ENCODE results near the gene ZNF142. TPM values are rescaled to one million over a fixed set of nuclear protein-coding genes. Genes with fewer than 3 reads are reported as not detected.

Gene ZNF142
- total and polyA plus RNA-seq, 2 donors: 8.5 to 12.8 TPM

Small RNA genes lying within 50 kb of the gene (small RNA-seq; reads per million reads assigned to genes)
- gene RNU6-136P: not detected

Other genes with a start within 250 kb of the ZNF142 start
- gene VIL1, start 240.5 kb downstream of the ZNF142 start, total RNA-seq: not detected
- 0.08 TPM for gene VIL1, start 240.5 kb downstream of the ZNF142 start, polyA plus RNA-seq
- 37.1 TPM for gene USP37, start 91.3 kb downstream of the ZNF142 start, total RNA-seq
- 4.6 TPM for gene USP37, start 91.3 kb downstream of the ZNF142 start, polyA plus RNA-seq
- gene CNOT9, start 90.8 kb downstream of the ZNF142 start, total RNA-seq: 43.8 TPM
- gene CNOT9, start 90.8 kb downstream of the ZNF142 start, polyA plus RNA-seq: 19.6 TPM
- gene PLCD4, start 51.7 kb downstream of the ZNF142 start, total RNA-seq: 6.7 TPM
- gene PLCD4, start 51.7 kb downstream of the ZNF142 start, polyA plus RNA-seq: 28.4 TPM
- gene BCS1L, start 60 bp upstream of the ZNF142 start, total RNA-seq: 24.3 TPM
- gene BCS1L, start 60 bp upstream of the ZNF142 start, polyA plus RNA-seq: 39.5 TPM
- gene RNF25, start 12.4 kb upstream of the ZNF142 start, total RNA-seq: 20.6 TPM
- gene RNF25, start 12.4 kb upstream of the ZNF142 start, polyA plus RNA-seq: 29.0 TPM
- gene STK36, start 12.5 kb upstream of the ZNF142 start, total RNA-seq: 48.6 TPM
- 17.9 TPM for gene STK36, start 12.5 kb upstream of the ZNF142 start, polyA plus RNA-seq
- 8.8 TPM for gene TTLL4, start 51.2 kb upstream of the ZNF142 start, total RNA-seq
- 9.0 TPM for gene TTLL4, start 51.2 kb upstream of the ZNF142 start, polyA plus RNA-seq
- gene CYP27A1, start 122.5 kb upstream of the ZNF142 start, total RNA-seq: 10.3 TPM
- 41.1 TPM for gene CYP27A1, start 122.5 kb upstream of the ZNF142 start, polyA plus RNA-seq
- 1.2 TPM for gene PRKAG3, start 172.2 kb upstream of the ZNF142 start, total RNA-seq
- gene PRKAG3, start 172.2 kb upstream of the ZNF142 start, polyA plus RNA-seq: not detected
- gene WNT6, start 200.2 kb upstream of the ZNF142 start, total RNA-seq: 0.16 TPM
- 3.0 TPM for gene WNT6, start 200.2 kb upstream of the ZNF142 start, polyA plus RNA-seq
- 1.9 TPM for gene WNT10A, start 221.2 kb upstream of the ZNF142 start, total RNA-seq
- gene WNT10A, start 221.2 kb upstream of the ZNF142 start, polyA plus RNA-seq: 1.2 TPM

Measured in urinary bladder (tissue), 2 donors.